NOMO-1 treated with dmso at 0.1 percent for 144 hours (cell line): ENCODE measurements around the gene RBP4.

Experiments used
- DNase-seq: peaks from one replicate; lab custom pipeline; 2025; ENCODE audit not compliant: unreplicated experiment; lab: John Stamatoyannopoulos, UW

Gene RBP4

GRCh38 chr10:93596539-93596938, 4.5 kb downstream of the RBP4 start:
- DNase-seq, result no peak

GRCh38 chr10:93595378-93596161, 5.5 kb downstream of the RBP4 start:
- no peak for DNase-seq

GRCh38 chr10:93594518-93594917, 6.5 kb downstream of the RBP4 start:
- DNase-seq, result no peak

GRCh38 chr10:93593749-93594148, 7.3 kb downstream of the RBP4 start:
- no peak for DNase-seq

GRCh38 chr10:93593254-93593653, 7.8 kb downstream of the RBP4 start:
- DNase-seq, result no peak

GRCh38 chr10:93591065-93591808, 9.8 kb downstream of the RBP4 start:
- peak; percentile 47 for DNase-seq

GRCh38 chr10:93590638-93591037, 10.4 kb downstream of the RBP4 start:
- no peak for DNase-seq

- no peak for DNase-seq
Observed at GRCh38 chr10:93589648-93590562, 11.1 kb downstream of the RBP4 start.

- no peak for DNase-seq
Observed at GRCh38 chr10:93584445-93584844, 16.6 kb downstream of the RBP4 start.

GRCh38 chr10:93580828-93581227, 20.2 kb downstream of the RBP4 start:
- DNase-seq, result no peak

- no peak for DNase-seq
Observed at GRCh38 chr10:93579985-93580711, 20.9 kb downstream of the RBP4 start.

GRCh38 chr10:93579089-93579488, 21.9 kb downstream of the RBP4 start:
- DNase-seq, result no peak

- DNase-seq, result no peak
Observed at GRCh38 chr10:93577565-93577964, 23.5 kb downstream of the RBP4 start.

- no peak for DNase-seq
Observed at GRCh38 chr10:93576888-93577287, 24.1 kb downstream of the RBP4 start.

GRCh38 chr10:93573924-93574323, 27.1 kb downstream of the RBP4 start:
- no peak for DNase-seq

GRCh38 chr10:93573051-93573909, 27.8 kb downstream of the RBP4 start:
- DNase-seq, result peak; percentile 65

GRCh38 chr10:93572606-93573005, 28.4 kb downstream of the RBP4 start:
- no peak for DNase-seq

GRCh38 chr10:93570383-93570782, 30.7 kb downstream of the RBP4 start:
- no peak for DNase-seq

- DNase-seq, result no peak
Observed at GRCh38 chr10:93568105-93568390, 33.0 kb downstream of the RBP4 start.
